WERI-Rb-1 (cell line): ENCODE results near the gene SCTR.

Source experiments
- DNase-seq: peaks from one replicate; pipeline ENCODE4 v3.0.0-alpha.2; 2020
- H3K27ac ChIP-seq: fragments of 250-450 bp; sonication (Bioruptor Pico); 2 replicates; pipeline ENCODE4 v1.5.1; 2020; ENCODE audit warnings: mild to moderate bottlenecking, moderate library complexity
- H3K27me3 ChIP-seq: fragments of 250-450 bp; sonication (Bioruptor Pico); 2 replicates; pipeline ENCODE4 v1.5.1; 2021; ENCODE audit warnings: mild to moderate bottlenecking, low read depth, moderate library complexity; ENCODE audit not compliant: insufficient read depth, severe bottlenecking
- H3K36me3 ChIP-seq: fragments of 250-450 bp; sonication (Bioruptor Pico); 2 replicates; pipeline ENCODE4 v1.5.1; 2020; ENCODE audit warnings: mild to moderate bottlenecking, moderate library complexity
- H3K4me3 ChIP-seq: 2 replicates; pipeline ENCODE4 v1.5.1; 2011; ENCODE audit warnings: low read depth, mild to moderate bottlenecking, control low read depth, low read length
- H3K9me3 ChIP-seq: fragments of 250-450 bp; sonication (Bioruptor Pico); 2 replicates; pipeline ENCODE4 v1.5.1; 2021; ENCODE audit warnings: mild to moderate bottlenecking, moderate library complexity; ENCODE audit not compliant: severe bottlenecking
- TF ChIP-seq, protein P1 (sequence below): IDR thresholded peaks from 2 replicates; pipeline ENCODE4 v1.5.1; 2011; ENCODE audit warnings: low read depth, mild to moderate bottlenecking, control low read depth, inconsistent platforms, low read length

Gene SCTR

DNA sequence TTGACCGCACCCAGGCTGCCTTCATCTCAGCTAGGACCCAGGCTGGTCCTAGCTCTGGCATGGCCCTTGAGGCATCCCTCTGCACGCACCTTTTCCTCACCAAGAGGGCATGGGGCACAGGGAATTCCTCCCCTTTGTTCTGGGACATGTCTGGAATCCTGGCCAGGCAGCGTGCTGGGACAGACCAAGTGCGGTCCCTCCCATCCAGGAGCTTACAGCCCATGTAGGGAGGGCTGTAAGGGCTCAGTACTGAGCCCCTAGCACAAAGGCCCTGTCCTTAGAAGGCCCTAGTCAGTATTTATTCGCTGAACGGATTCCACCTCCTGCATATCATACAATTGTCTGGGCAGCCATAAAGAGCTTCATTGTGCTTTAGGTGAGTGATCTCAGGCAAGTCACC, 89.6 kb downstream of the SCTR start:
- no peak overlapping the region for H3K27ac ChIP-seq
- TF ChIP-seq, protein P1, sequence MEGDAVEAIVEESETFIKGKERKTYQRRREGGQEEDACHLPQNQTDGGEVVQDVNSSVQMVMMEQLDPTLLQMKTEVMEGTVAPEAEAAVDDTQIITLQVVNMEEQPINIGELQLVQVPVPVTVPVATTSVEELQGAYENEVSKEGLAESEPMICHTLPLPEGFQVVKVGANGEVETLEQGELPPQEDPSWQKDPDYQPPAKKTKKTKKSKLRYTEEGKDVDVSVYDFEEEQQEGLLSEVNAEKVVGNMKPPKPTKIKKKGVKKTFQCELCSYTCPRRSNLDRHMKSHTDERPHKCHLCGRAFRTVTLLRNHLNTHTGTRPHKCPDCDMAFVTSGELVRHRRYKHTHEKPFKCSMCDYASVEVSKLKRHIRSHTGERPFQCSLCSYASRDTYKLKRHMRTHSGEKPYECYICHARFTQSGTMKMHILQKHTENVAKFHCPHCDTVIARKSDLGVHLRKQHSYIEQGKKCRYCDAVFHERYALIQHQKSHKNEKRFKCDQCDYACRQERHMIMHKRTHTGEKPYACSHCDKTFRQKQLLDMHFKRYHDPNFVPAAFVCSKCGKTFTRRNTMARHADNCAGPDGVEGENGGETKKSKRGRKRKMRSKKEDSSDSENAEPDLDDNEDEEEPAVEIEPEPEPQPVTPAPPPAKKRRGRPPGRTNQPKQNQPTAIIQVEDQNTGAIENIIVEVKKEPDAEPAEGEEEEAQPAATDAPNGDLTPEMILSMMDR, result no peak
- no peaks in the 10 kb centered on the region for H3K9me3 ChIP-seq
- no peak for DNase-seq
- no peaks in the 10 kb centered on the region for H3K27me3 ChIP-seq
- H3K4me3 ChIP-seq, result no peak overlapping the region
- no peaks in the 10 kb centered on the region for H3K36me3 ChIP-seq

DNA sequence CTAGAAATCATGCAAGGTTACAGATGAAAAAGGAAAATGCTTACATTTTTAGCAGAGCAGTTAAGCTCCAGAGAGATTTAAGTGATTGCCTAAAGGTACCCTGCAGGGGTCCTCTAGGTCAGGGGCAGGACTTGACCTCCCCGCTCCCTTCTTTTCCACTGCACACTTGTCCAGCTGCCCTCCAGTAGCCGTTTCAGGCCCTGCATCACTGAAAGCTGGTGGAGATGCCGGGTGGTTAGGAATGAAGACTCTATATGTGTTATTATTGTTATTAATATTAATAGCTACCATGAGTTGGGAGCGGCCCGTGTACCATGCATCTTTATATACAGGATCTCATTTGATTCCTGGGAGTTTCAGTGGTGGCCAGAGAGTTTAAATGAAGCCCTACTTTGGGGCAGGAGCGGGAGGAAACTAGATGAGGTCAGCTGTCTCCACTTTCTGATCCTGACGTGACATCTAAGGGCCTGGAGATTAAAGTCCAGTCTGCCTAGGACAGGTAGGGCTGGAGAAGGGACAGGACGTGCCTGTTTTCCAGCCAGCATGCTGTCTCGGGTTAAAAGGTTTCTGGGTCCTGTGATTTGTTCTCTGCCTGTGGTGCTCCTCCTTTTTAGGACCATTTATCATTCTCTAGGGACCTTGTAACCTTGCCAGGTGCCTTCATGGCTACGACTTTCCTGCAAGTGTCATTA, 90.5 kb downstream of the SCTR start:
- no peaks in the 10 kb centered on the region for H3K27me3 ChIP-seq
- no peaks in the 10 kb centered on the region for H3K36me3 ChIP-seq
- TF ChIP-seq, protein P1, result no peak
- H3K27ac ChIP-seq, result no peak overlapping the region
- H3K9me3 ChIP-seq, result no peaks in the 10 kb centered on the region
- no peak for DNase-seq
- H3K4me3 ChIP-seq, result no peak overlapping the region

DNA sequence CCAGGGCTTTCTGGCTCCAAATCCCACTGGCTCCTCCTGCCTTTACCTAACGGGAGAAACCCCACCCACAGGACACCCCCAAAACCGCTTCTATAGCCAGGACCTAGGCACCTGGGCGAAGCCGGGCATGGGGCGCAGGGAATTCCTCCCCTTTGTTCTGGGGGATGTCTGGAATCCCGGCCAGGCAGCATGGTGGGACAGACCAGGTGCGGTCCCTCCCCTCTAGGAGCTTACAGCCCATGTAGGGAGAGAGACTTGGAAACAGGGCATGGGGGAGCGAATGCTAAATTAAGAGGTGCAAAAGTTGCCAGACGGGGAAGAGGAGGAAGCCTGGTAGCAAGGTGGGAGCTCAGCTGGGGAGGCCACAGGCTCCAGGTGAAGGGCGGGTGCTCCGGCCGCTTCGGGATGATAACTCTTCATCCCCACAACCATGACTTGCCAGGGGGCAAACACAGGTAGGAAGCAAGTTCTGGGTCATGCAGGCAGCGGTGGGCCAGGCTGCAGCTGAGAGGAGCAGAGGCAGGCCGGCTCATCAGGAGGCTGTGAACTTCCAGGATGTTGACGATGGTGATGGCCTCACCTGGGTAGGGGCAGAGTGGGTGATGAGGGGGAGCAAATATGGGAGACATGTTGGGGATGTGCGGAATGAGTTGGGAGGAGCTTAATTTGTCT, 91.3 kb downstream of the SCTR start:
- H3K9me3 ChIP-seq, result no peaks in the 10 kb centered on the region
- no peak overlapping the region for H3K4me3 ChIP-seq
- H3K27ac ChIP-seq, result no peak overlapping the region
- no peaks in the 10 kb centered on the region for H3K27me3 ChIP-seq
- TF ChIP-seq, protein P1, result no peak
- DNase-seq, result no peak
- no peaks in the 10 kb centered on the region for H3K36me3 ChIP-seq

DNA sequence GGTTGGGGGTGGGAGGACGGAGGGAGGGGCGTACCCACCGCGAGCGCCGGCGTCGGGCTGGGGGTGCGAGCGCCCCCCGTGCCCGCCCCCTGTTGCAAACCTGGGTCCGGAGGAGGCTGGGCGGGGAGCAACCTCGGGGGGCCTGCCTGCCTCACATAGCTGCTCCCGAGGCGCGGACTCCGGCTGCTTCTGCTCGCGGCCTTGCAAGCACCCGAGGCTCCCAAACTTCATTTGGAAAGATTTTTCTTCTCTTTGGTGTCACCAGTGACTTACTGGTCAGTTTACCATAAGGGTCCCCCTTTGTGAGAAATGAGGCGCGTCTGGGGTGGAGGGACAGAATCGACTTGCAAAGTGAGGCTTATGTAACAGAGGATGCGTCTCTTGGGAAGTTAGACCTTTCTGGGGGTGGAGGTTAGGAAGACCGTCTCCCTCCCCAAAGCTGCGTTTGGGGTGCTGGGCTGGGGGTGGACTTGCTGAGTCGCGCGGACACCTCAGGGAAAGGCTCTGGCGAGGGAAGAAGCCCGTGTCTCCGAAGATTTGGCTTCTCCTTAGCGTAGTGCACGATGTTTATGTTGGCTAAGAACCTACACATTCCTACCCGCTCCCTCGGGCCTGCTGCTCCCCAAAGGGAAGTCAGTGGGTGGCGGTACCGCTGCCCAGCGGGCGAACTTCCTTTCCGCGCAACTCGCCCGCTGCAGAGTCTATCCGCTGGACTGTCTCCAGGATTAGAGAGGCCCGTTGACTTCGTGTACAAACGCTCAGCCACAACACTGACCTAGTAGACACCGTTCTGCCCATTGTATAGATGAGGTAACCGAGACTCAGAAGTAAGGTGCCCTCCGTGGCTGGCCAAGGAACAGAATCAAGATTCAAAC, 92.1 kb downstream of the SCTR start:
- Histone ChIP-seq H3K36me3 (no peaks in the 10 kb centered on the region), H3K9me3 (no peaks in the 10 kb centered on the region), H3K27me3 (no peaks in the 10 kb centered on the region), H3K27ac (peak overlapping the region; percentile 69), H3K4me3 (peak overlapping the region; percentile 61)
- TF ChIP-seq, protein P1, result no peak
- no peak for DNase-seq

DNA sequence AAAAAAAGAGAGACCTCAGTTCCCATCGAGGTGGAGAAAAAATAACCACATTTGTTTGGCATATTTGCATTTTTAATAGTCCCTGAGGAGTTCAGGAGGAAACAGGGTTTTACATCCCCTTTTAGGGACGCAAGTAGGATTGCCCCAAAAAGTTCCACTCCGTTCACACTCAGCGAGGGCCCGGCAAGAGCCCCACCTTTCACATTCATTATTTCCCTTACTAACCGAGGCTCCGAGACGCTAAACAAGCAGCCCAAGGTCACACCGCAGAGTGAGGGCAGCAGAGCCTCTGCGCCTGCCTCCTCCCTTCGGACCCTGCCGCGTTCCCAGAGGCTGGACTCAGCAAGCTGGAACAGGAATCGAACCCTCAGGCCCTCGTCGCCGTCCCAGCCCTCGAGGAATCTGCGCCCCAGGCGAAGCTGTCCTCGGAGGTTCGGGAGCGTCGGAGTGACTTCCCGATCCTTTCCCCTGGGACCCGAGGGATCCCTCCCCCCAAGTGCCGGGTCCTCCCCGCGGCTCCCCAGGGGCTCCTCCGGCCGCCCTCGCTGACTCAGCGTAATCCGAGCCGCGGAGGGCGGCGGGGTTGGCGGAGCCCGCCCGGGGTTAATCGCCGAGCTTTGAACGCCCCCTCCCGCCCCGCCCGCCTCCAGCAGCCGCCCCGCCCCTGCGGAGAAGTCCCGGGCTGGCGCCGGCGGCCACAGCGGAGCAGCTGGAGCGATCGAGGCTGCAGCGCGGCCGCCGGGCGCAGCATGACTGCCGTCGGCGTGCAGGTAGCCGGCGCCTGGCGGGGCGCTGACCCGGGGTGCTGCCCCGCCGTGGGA, 92.9 kb downstream of the SCTR start, which contains the start of gene TMEM37:
TSS of gene TMEM37 (plus strand) at position 700 of the 821 bp plus-strand sequence. CDS start at position 750, 50 bp downstream.
- TF ChIP-seq, protein P1, result no peak

More for the DNA sequence above, 92.9 kb downstream of the SCTR start, which contains the start of gene TMEM37:
- Histone ChIP-seq H3K36me3 (no peaks in the 10 kb centered on the region), H3K27me3 (no peaks in the 10 kb centered on the region), H3K9me3 (no peaks in the 10 kb centered on the region), H3K4me3 (peak within 1 kb of the TSS; percentile 61), H3K27ac (peak within 1 kb of the TSS; percentile 69)
- DNase-seq, result peak; percentile 80
